B cell (primary cell): ENCODE measurements around the gene ACIN1. TPM values are rescaled to one million over a fixed set of nuclear protein-coding genes. Genes with fewer than 3 reads are reported as not detected.
"Not testable (repeated sequence)": the region's sequence is repeated elsewhere in the genome, so short reads cannot be mapped to it uniquely, and the experiment has no call there.

ENCODE experiments used
- ATAC-seq: fragments of 200-7000 bp; cut with Tn5 transposase; one replicate; pipeline ENCODE4 v1.10.0; 2021; ENCODE audit warnings: low read depth, mild to moderate bottlenecking, moderate number of reproducible peaks, moderate library complexity
- CTCF ChIA-PET: fragments of 350-600 bp; sonication (Branson Sonifier 250); formaldehyde crosslinking; loops from one replicate; lab custom pipeline; 2021; ENCODE audit warnings: antibody characterized with exemption, inconsistent platforms; lab: Charles Lee
- POLR2A ChIA-PET: fragments of 350-600 bp; sonication (Branson Sonifier 250); formaldehyde crosslinking; loops from one replicate; lab custom pipeline; 2021; ENCODE audit warnings: antibody characterized with exemption; lab: Charles Lee
- DNase-seq: peaks from one replicate; pipeline ENCODE4 v3.0.0; 2013
- H2AFZ ChIP-seq: 2 replicates; pipeline ENCODE4 v1.6.1; 2012; ENCODE audit warnings: mild to moderate bottlenecking, low read depth, low read length; ENCODE audit not compliant: insufficient read depth, poor library complexity, severe bottlenecking
- H3K27ac ChIP-seq, 2 donors: 1 replicate in 1 of 2; 2 replicates in 1 of 2; pipeline ENCODE4 v1.5.1; 2012 to 2013; ENCODE audit warnings: low read length in 2 of 2, mild to moderate bottlenecking in 2 of 2, moderate library complexity in 1 of 2
- H3K27me3 ChIP-seq, 4 experiments: fragments of 200-600 bp in 1 of 4; sonication (generic) in 1 of 4; replicated peaks in 1 of 4; 1 replicate in 2 of 4; 2 replicates in 2 of 4; pipeline versions ENCODE4 v1.6.1 to v1.7.0; 2013 to 2016; ENCODE audit warnings: low read length in 3 of 4, mild to moderate bottlenecking in 2 of 4, mixed read lengths in 1 of 4, moderate library complexity in 1 of 4; ENCODE audit not compliant: insufficient read depth in 4 of 4, control insufficient read depth in 3 of 4; ENCODE audit errors: control extremely low read depth in 1 of 4
- H3K36me3 ChIP-seq, 2 experiments: replicated peaks in 1 of 2; 1 replicate in 1 of 2; 2 replicates in 1 of 2; pipeline versions ENCODE4 v1.6.1 to v1.7.1; 2013; ENCODE audit warnings: low read length in 1 of 2; ENCODE audit not compliant: insufficient read depth in 2 of 2, control insufficient read depth in 1 of 2; ENCODE audit errors: control extremely low read depth in 1 of 2, extremely low read depth in 1 of 2
- H3K4me1 ChIP-seq, 2 donors: fragments of 200-600 bp in 1 of 2; sonication (generic) in 1 of 2; 1 replicate in 1 of 2; 2 replicates in 1 of 2; pipeline versions ENCODE4 v1.5.1 to v1.6.1; 2013 to 2017; ENCODE audit warnings: low read length in 2 of 2; ENCODE audit not compliant: control insufficient read depth in 2 of 2, insufficient read depth in 2 of 2
- H3K4me2 ChIP-seq: replicated peaks from 2 replicates; pipeline ENCODE3; 2012; ENCODE audit warnings: mild to moderate bottlenecking, low read depth, low read length; ENCODE audit not compliant: poor library complexity, severe bottlenecking
- H3K4me3 ChIP-seq, 5 experiments: fragments of 200-600 bp in 1 of 5; sonication (generic) in 1 of 5; 1 replicate in 3 of 5; 2 replicates in 2 of 5; pipeline versions ENCODE4 v1.5.1 to v1.7.0; 2011 to 2016; ENCODE audit warnings: low read length in 4 of 5, mild to moderate bottlenecking in 4 of 5, low read depth in 2 of 5, control low read depth in 1 of 5, moderate library complexity in 1 of 5; ENCODE audit not compliant: insufficient read depth in 1 of 5; ENCODE audit errors: control extremely low read depth in 1 of 5, extremely low read depth in 1 of 5
- H3K79me2 ChIP-seq: fragments of 200-600 bp; sonication (generic); one replicate; pipeline ENCODE4 v1.6.0; 2016; ENCODE audit warnings: low read length; ENCODE audit not compliant: control insufficient read depth, insufficient read depth
- H3K9ac ChIP-seq: fragments of 200-600 bp; sonication (generic); 2 replicates; pipeline ENCODE4 v1.6.1; 2017; ENCODE audit warnings: mild to moderate bottlenecking, low read length, moderate library complexity
- H3K9me3 ChIP-seq, 3 donors: one replicate each; pipeline versions ENCODE4 v1.6.1 to v1.7.1; 2013; ENCODE audit warnings: low read length in 2 of 3; ENCODE audit not compliant: control insufficient read depth in 2 of 3, insufficient read depth in 1 of 3; ENCODE audit errors: control extremely low read depth in 1 of 3
- H4K20me1 ChIP-seq: 2 replicates; pipeline ENCODE4 v1.6.0; 2012; ENCODE audit warnings: mild to moderate bottlenecking, low read length; ENCODE audit not compliant: insufficient read depth, control insufficient read depth, poor library complexity, severe bottlenecking
- H3K27ac Mint-ChIP-seq: one replicate; pipeline ENCODE4 v1.8.0; 2021; ENCODE audit warnings: mixed read lengths
- H3K27me3 Mint-ChIP-seq: one replicate; pipeline ENCODE4 v1.8.0; 2021; ENCODE audit warnings: mixed read lengths
- H3K4me1 Mint-ChIP-seq: one replicate; pipeline ENCODE4 v1.8.0; 2021; ENCODE audit warnings: mixed read lengths
- H3K4me3 Mint-ChIP-seq: one replicate; pipeline ENCODE4 v1.8.0; 2021; ENCODE audit warnings: mixed read lengths
- H3K9me3 Mint-ChIP-seq: one replicate; pipeline ENCODE4 v1.8.0; 2022; ENCODE audit warnings: mixed read lengths; ENCODE audit not compliant: insufficient read depth
- EZH2 ChIP-seq: IDR thresholded peaks from 2 replicates; pipeline ENCODE4 v1.6.1; 2012; ENCODE audit warnings: borderline replicate concordance, low read depth, mild to moderate bottlenecking, moderate library complexity, low read length; ENCODE audit not compliant: insufficient read depth, poor library complexity, severe bottlenecking
- WGBS: methylation state at CpG from one replicate; pipeline ENCODE4 v1.1.5; 2013; ENCODE audit warnings: missing lambda C conversion rate; ENCODE audit not compliant: insufficient coverage; 5-methylcytosine and 5-hydroxymethylcytosine counted together
- intact Hi-C: fragments of 100-400 bp; cut with micrococcal nuclease; formaldehyde crosslinking; loops from one replicate; pipeline ENCODE4 v1.10.0; 2022
- polyA plus RNA-seq: library from polyadenylated mRNA; depleted of rRNA; stranded (reverse); fragments of >200 nt; gene quantifications from 2 replicates; pipeline ENCODE4 v1.2.3, GENCODE V29; 2012
- total RNA-seq, 2 donors: library from RNA; stranded (reverse); fragments of 120-200 nt in 1 of 2; gene quantifications; 1 replicate in 1 of 2; 2 replicates in 1 of 2; pipeline versions ENCODE4 v1.2.3 to v1.2.4, GENCODE V29; 2013 to 2022
- TF ChIP-seq, protein P1 (sequence below): fragments of 200-600 bp; IDR thresholded peaks from one replicate; pipeline ENCODE4 v1.8.0; 2022; ENCODE audit warnings: antibody characterized with exemption, mild to moderate bottlenecking

ACIN1 gene
- total and polyA plus RNA-seq, 2 donors (not counting 1 experiment from before 2014, with no cell fraction given), result 178 to 359 TPM

DNA sequence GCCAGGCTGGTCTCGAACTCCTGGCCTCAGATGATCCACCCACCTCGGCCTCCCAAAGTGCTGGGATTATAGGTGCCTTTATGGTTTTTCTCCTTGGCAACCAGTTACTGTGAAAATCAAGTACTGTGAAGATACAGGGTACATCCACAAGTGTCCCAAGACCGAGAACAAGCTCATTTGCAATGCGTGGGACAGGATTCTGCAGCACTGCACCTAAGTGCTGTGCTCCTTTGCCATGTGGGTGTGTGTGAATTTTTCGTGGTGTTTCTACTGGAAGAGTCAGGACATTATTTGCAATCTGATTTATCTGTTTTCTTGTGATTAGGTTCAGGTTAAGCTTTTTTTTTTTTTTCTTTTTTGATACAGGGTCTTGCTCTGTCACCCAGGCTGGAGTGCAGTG, 77.8 kb downstream of the ACIN1 start:
- no peaks in the 10 kb centered on the region for H3K9me3 ChIP-seq
- 89% methylated on average over 5 of the region's 5 CpGs for WGBS
- ChIA-PET POLR2A (interaction anchor here (1.0 kb wide), 1 partner anchor 9 kb away, joined by 4 read pairs; no protein-coding TSS in a partner anchor), CTCF (interaction anchor here (1.1 to 1.8 kb wide), 4 partner anchors 8 to 36 kb away, joined by 3 to 8 read pairs (median 4); no protein-coding TSS in a partner anchor)
- no peak overlapping the region for H3K4me2 ChIP-seq
- TF ChIP-seq, protein P1, sequence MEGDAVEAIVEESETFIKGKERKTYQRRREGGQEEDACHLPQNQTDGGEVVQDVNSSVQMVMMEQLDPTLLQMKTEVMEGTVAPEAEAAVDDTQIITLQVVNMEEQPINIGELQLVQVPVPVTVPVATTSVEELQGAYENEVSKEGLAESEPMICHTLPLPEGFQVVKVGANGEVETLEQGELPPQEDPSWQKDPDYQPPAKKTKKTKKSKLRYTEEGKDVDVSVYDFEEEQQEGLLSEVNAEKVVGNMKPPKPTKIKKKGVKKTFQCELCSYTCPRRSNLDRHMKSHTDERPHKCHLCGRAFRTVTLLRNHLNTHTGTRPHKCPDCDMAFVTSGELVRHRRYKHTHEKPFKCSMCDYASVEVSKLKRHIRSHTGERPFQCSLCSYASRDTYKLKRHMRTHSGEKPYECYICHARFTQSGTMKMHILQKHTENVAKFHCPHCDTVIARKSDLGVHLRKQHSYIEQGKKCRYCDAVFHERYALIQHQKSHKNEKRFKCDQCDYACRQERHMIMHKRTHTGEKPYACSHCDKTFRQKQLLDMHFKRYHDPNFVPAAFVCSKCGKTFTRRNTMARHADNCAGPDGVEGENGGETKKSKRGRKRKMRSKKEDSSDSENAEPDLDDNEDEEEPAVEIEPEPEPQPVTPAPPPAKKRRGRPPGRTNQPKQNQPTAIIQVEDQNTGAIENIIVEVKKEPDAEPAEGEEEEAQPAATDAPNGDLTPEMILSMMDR, result no peak
- no peak for TF ChIP-seq EZH2
- ATAC-seq (no peak), DNase-seq (no peak)
- H3K79me2 ChIP-seq, result no peaks in the 10 kb centered on the region
- Mint-ChIP-seq H3K4me3 (no peak overlapping the region), H3K9me3 (no peaks in the 10 kb centered on the region), H3K4me1 (no peaks in the 10 kb centered on the region), H3K27ac (no peak overlapping the region), H3K27me3 (no peaks in the 10 kb centered on the region)
- no peaks in the 10 kb centered on the region for H3K36me3 ChIP-seq
- intact Hi-C loops, result no loop called here
- no peak overlapping the region for H3K27ac ChIP-seq
- no peaks in the 10 kb centered on the region for H4K20me1 ChIP-seq
- no peaks in the 10 kb centered on the region for H3K27me3 ChIP-seq
- H3K9ac ChIP-seq, result no peak overlapping the region
- H3K4me1 ChIP-seq, result no peaks in the 10 kb centered on the region
- H2AFZ ChIP-seq, result no peak overlapping the region
- no peak overlapping the region for H3K4me3 ChIP-seq

DNA sequence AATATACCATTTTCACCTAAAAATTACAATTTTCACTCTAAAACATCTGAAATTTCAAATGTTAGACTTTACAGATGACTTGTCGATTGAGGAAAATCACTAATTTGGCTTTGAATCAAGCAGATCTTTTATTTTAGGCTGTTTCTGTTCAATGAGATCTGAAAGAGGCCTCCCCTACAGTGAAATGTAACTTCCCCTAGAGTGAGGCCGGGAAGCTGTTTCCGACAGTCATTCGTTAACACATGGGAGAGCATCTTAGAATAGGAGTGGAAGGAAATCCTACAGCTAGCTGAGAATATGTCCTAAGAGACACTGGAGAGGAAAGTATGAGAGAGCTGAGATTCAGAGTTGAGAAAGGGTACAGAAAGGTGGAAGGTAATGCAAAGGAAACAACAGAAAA, 79.3 kb downstream of the ACIN1 start:
- no peak overlapping the region for H3K4me3 Mint-ChIP-seq
- WGBS, result 86% methylated on average over 2 of the region's 4 CpGs

DNA sequence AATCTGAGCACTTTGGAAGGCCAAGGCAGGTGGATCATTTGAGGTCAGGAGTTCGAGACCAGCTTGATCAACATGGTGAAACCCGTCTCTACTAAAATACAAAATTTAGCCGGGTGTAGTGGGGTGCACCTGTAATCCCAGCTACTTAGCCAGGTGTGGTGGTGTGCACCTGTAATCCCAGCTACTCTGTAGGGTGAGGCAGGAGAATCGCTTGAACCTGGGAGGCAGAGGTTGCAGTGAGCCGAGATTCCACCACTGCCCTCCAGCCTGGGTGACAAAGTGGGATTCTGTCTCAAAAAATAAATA, 81.2 kb downstream of the ACIN1 start:
- H3K9me3 Mint-ChIP-seq, H3K36me3 ChIP-seq, POLR2A ChIA-PET, H2AFZ ChIP-seq, intact Hi-C loops, ATAC-seq, H3K4me3 Mint-ChIP-seq, H3K9ac ChIP-seq, H3K4me3 ChIP-seq, H3K79me2 ChIP-seq, H3K27ac Mint-ChIP-seq, H3K4me2 ChIP-seq, H3K27me3 ChIP-seq, H4K20me1 ChIP-seq, H3K9me3 ChIP-seq, H3K27me3 Mint-ChIP-seq, H3K27ac ChIP-seq, DNase-seq: not testable (repeated sequence)
- H3K4me1 Mint-ChIP-seq, result peaks cover 17% of the 10 kb centered on the region
- peaks cover 9 to 14% of the 10 kb centered on the region in 2 donors for H3K4me1 ChIP-seq
- CTCF ChIA-PET, result interaction anchor here (0.9 to 3.6 kb wide), 5 partner anchors 13 to 44 kb away, joined by 3 to 12 read pairs (median 4); partner anchors contain the start of genes AJUBA and CDH24
- WGBS, result 100% methylated on average over 2 of the region's 5 CpGs

More for the DNA sequence above, 79.3 kb downstream of the ACIN1 start:
- Histone ChIP-seq H3K79me2 (no peaks in the 10 kb centered on the region), H3K4me1 (no peaks in the 10 kb centered on the region), H3K9ac (no peak overlapping the region), H3K27ac (no peak overlapping the region), H3K4me3 (no peak overlapping the region), H3K27me3 (no peaks in the 10 kb centered on the region), H3K9me3 (no peaks in the 10 kb centered on the region), H3K36me3 (no peaks in the 10 kb centered on the region), H4K20me1 (no peaks in the 10 kb centered on the region), H2AFZ (peak overlapping the region; percentile 54), H3K4me2 (no peak overlapping the region)
- no peak for ATAC-seq
- H3K4me1 Mint-ChIP-seq, result peaks cover 3% of the 10 kb centered on the region
- TF ChIP-seq, protein P1, result no peak
- TF ChIP-seq EZH2, result no peak
- intact Hi-C loops, result no loop called here
- ChIA-PET POLR2A (no interaction called here), CTCF (interaction anchor here (1.5 to 2.0 kb wide), 2 partner anchors 15 to 29 kb away, joined by 4 to 7 read pairs; no protein-coding TSS in a partner anchor)
- H3K9me3 Mint-ChIP-seq, result no peaks in the 10 kb centered on the region
- H3K27ac Mint-ChIP-seq, result no peak overlapping the region
- DNase-seq, result no peak
- no peaks in the 10 kb centered on the region for H3K27me3 Mint-ChIP-seq
